Stimulated activated CD8-positive, alpha-beta memory T cell treated with anti-CD3 and anti-CD28 coated beads, Interleukin-12 subunit alpha, Interleukin-12 subunit beta, amount 100 ng/mL, for 1 hour (primary cell): ENCODE measurements around the gene CD28.
"Not testable (repeated sequence)": the region's sequence is repeated elsewhere in the genome, so short reads cannot be mapped to it uniquely, and the experiment has no call there.

Experiments used
- DNase-seq: peaks from one replicate; pipeline ENCODE4 v3.0.0-alpha.2; 2020; ENCODE audit warnings: low read depth

The CD28 gene

DNA sequence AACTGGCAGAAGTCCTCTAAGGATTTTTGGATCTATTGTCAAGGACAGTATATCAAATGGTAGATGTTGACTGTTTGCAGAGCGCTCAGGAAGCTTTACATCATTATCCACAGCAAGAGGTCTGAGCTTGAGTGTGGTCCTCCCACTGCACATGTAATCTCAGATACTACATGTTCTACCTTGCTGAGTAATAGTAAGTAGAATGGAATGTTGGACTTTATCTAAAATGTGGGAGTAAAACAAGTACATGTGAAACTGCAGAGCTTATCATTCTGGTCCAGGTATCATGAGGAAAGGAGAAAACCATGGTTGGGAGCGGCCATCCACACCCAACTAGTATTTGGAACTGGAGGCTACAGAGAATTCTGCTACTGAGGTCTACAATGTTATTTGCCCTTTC lies 19.3 kb upstream of the CD28 start:
- DNase-seq, result no peak

- no peak for DNase-seq
Measured at GRCh38 chr2:203688798-203689197, 17.6 kb upstream of the CD28 start.

GRCh38 chr2:203689426-203690116 lies 16.9 kb upstream of the CD28 start:
- no peak for DNase-seq

DNA sequence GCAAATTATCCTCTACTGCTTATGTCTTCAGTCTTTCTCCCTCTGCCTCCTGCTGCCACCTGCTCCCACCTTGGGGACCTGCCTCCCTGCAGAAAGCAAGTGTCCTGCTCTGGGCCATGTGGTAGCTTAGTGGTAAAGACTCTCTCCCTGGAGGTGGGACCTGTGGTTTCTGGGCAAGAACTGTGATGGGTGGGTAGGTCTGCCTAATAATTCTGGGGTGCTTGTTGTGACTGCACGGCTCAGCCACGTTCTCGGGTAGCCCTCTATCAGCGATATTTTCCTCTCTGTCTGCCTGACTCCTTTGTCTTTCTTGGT lies 16.4 kb upstream of the CD28 start:
- no peak for DNase-seq

DNA sequence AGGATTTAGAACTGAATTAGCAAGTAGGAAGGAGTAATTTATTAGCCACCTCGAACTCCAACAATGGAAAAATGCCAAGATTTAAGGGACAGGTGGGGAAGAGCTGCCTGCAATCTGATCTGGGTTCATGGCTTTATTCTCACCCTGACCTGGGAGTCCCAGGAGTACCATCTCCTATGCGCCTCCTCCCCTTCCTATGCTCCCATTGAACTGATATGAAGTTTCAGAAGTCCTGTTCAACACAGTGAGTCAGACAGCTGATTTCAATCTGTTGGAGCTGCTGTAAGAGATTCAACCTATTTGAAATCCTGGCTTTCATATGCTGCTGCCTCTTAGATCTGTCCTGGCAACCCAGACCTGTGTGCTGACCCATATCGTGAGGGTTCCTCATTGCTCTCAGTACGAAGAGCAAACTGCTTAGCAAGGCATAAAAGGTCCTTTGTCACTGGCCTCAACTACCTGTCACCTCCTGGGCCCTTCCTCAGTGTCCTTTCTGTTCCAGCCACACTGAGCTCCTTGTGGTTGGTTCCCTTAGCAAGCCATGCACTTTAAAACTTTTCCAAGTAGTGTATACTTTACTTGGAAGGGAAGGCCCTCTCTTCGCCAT lies 15.9 kb upstream of the CD28 start:
- DNase-seq, result no peak

DNA sequence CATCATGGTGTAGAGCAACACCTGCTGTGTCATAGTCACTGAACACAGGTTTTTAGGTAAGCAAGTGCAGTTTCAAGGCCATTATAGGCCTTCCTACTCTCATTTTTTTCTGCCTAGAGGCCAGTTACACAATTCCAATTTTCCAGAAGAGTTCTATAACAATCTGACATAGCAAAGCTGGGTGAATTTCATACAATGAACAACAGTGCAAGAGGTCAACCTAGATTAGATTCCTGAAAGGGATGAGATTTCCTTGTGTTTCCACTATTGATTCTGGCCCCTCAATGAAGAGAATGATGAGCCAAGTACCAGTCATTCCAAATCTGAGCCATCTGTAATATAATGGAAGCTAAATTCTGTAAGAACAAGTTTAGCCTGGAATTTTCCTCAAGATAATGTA lies 15.3 kb upstream of the CD28 start:
- DNase-seq, result no peak

DNA sequence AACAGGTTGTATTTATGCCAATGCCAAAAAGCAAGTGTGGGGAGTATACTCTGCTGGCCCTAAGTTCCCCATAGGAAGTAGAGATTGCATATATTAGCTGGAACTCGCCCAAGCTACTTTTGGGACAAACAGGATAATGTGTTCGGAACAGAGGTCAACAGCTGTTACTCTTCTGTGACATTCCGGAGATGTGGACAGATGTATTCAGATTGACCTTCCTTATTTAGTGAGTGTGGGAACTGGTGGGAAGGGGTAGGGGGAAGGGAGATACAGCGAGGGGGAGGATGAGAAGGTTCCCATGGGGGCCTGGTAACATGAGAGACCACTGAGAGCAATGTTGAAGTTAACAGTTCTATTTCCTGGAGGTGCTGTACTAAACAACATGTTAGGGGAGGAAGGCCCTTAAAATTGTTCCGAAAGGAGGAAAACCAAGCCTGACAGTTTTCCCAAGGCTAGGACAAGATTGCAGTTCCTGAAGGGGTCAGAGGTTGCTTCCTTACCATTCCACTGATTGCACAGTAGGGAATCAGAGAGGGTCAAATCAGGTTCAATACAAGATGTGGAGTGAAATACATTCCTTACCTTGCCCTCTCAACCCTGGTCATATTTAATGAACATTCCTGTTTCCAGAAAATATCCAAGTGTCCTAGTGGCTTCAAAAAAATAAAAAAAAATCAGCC lies 14.3 kb upstream of the CD28 start:
- DNase-seq, result no peak

- DNase-seq, result no peak
Measured at GRCh38 chr2:203693242-203693879, 13.1 kb upstream of the CD28 start.

DNA sequence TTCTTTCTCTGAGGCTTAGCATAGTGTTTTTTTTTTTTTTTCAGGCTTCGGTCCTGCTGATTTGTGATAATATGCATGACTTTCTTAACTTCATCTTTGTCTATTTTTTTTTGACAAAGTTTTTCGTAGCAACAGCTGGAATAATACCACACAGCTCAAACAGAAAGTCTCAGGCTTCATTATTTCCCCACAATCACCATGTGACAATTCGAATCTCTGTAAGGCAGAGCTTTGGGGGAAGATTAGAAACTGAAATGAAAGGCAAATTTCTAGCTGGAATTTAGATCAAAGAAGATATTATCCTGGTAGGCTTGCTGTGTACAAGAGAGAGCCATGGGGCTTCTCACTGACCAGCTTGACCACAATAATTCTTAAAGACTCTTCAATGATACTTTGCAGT lies 12.2 kb upstream of the CD28 start:
- no peak for DNase-seq

GRCh38 chr2:203697190-203697589 lies 9.2 kb upstream of the CD28 start:
- no peak for DNase-seq

DNA sequence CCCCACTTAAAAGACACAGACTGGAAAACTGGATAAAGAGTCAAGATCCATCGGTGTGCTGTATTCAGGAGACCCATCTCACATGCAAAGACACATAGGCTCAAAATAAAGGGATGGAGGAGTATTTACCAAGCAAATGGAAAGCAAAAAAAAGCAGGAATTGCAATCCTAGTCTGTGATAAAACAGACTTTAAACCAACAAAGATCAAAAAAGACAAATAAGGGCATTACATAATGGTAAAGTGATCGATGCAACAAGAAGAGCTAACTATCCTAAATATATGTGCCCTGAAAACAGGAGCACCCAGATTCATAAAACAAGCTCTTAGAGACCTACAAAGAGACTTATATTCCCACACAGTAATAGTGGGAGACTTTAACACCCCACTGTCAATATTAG lies 8.7 kb upstream of the CD28 start:
- DNase-seq, result not testable (repeated sequence)

GRCh38 chr2:203698410-203698809 lies 8.0 kb upstream of the CD28 start:
- not testable (repeated sequence) for DNase-seq

GRCh38 chr2:203704430-203704829 lies 2.0 kb upstream of the CD28 start:
- no peak for DNase-seq

DNA sequence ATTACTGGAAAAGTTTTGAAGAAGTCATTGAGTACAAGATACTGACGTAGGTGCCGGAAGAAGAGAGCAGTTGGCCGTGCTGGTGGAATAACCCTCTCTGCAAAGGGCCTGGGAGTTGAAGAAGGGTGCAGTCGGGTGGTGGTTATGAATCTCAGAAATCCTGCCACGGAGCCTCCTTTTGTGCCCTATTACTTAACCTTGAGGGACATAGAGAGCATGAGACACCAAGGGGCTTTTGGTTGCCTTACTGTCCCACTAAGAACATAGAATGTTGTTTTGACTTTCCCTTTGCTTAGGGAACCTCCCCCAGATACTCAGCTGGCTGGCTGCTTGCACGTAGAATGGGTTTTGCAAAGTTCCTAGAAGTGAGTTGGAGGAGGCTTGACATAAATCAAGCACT lies 1.3 kb upstream of the CD28 start:
- no peak for DNase-seq

GRCh38 chr2:203707530-203707929 lies 1.1 kb downstream of the CD28 start:
- no peak for DNase-seq

DNA sequence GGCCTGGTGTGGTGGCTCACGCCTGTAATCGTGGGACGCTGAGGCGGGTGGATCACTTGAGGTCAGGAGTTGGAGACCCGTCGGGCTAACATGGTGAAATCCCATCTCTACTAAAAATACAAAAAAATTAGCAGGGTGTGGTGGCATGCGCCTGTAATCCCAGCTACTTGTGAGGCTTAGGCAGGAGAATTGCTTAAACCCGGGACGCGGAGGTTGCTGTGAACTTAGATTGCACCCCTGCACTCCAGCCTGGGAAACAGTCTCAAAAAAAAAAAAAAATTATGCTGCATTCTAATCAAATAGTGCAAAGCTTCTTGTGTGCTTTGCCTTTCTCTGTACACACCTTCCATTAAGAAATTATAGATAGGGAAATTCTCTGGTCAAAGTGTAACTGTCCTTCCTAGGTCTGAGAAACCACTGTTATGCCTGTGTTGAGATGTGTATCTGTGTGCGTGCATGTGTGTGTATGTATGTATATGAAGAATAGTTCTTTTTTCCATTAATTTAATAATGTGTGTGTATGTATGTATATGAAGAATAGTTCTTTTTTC lies 2.5 kb downstream of the CD28 start:
- no peak for DNase-seq

DNA sequence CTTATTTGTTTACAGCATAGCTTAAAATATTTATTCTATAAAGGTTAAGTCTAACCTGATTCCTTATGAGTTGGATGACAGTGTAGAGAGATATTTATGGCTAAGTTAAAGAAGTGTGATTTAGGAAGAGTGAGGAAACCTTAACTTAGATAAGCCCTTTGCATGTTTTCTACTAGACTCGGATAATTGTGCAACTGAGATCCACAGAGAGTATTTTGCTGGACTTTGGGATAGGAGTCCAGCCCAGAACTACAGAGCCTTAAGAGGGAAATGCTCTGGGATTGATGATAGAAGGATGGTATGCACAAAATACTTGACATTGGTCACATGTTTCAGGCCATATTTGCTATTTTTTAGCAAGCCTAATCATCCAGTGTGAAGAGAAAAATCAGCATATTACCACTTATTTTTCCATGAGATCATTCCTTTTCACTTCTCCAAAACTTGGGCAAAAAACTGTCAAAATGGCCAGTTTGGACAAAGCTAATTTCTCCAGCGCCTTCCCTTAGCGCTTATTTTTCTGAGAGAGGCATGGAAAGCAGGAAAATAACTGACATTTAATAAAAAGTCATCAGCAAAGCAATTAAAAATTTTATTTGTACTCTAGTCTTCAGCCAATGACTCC lies 3.1 kb downstream of the CD28 start:
- DNase-seq, result no peak

- DNase-seq, result no peak
Measured at GRCh38 chr2:203710226-203710625, 3.8 kb downstream of the CD28 start.

GRCh38 chr2:203710952-203711351 lies 4.5 kb downstream of the CD28 start:
- no peak for DNase-seq

DNA sequence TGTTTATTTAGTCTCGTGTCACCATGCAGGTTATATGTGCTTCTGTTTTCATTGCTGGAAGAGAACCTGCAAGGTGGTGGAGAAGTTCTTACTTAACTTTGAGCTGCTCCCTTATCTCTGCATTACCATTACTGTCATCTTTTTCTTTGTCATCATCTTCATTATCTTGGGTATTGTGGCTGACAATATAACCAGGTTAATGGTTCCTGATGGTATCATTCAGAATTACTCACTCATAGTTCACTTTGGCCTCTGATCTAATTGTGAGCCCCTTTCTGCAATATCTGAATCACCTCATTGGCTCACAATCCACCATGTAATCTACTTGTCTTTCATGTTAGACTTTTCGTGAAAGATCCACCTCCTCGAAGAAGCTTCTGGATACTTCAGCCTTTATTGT lies 5.0 kb downstream of the CD28 start:
- DNase-seq, result no peak

DNA sequence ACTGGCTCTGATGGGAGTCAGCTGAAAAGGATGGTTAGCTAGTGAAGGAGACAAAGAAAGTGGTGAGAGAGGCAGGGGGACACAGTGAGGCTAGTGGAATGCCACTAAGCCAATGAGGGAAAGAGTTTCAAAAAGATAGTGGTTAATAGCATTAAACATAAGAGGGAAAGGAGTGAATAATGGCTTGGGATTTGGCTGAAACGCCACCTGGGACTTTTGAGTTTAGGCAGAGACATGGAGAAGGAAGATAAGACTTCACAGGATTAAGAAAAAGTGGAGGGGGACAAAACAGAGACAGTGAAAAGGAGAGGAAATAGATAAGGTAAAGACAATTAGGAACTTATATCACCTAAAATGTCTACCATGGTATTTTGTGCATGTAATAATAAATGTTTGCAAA lies 6.9 kb downstream of the CD28 start:
- no peak for DNase-seq

DNA sequence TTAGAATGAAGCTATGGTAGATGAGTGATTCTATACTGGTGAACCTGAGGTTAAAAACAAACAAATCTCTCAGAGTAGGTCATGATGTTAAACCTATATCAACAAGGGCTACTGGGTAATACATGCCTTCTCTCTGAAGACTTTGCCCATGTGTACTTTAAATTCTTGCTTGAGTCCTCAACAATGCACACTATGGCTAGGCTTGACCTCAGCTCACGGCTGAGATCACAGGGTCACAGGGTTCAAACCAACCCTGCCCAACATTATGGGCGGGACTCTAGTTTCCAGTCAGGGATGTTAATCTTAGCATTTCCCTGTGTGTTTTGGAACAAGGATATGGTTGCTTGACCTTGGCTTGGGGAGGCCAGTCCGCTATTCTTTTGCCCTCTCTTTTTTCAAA lies 7.7 kb downstream of the CD28 start:
- DNase-seq, result no peak

DNA sequence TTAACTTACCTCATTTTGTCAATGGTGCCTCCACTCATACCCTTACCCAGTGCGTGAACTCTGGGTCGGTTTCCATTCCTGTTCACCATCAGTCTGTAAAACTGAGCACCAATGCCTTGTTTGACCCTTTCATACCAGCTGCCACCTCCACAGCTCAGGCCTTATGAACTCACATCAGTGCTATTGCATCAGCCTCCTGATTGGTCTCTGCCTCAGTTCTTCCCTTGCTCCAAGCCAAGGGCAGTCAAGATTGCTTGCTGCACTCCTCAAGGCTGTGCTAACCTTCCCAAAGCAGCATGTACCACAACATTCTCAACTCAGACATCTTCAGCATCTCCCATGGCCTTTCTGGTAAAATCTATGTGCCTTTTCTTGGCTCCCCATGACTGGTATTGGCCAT lies 9.3 kb downstream of the CD28 start:
- DNase-seq, result no peak
